DOHH2 (cell line): Measurements from ENCODE around the gene GTF2F2.

Experiments used
- CTCF ChIP-seq: fragments of 200-600 bp; sonication (generic); IDR thresholded peaks from one replicate; pipeline ENCODE4 v1.5.1; 2014; ENCODE audit warnings: antibody characterized with exemption, mild to moderate bottlenecking, low read depth, low read length; ENCODE audit not compliant: poor library complexity, severe bottlenecking
- EZH2phosphoT487 ChIP-seq: fragments of 200-600 bp; sonication (generic); IDR thresholded peaks from 2 replicates; pipeline ENCODE4 v1.6.1; 2017; ENCODE audit warnings: borderline replicate concordance, mild to moderate bottlenecking, antibody characterized with exemption, low read length, moderate library complexity, mixed read lengths

- no peak for TF ChIP-seq CTCF
- TF ChIP-seq EZH2phosphoT487: no peak
Measured at GRCh38 chr13:45143346-45143751, 23.0 kb downstream of the GTF2F2 start.
